ENCODE results near the gene TMEM51. TPM values are rescaled to one million over a fixed set of nuclear protein-coding genes. Genes with fewer than 3 reads are reported as not detected.

Gene TMEM51
- total RNA-seq, 1 experiment from 2014 or later = 19.9 TPM

- DNase-seq (ENCODE audit: low read depth) = peak; percentile 87
These were observed 996 bp upstream of the TMEM51 start for GRCh38 chr1:15152318-15153183.

DNA sequence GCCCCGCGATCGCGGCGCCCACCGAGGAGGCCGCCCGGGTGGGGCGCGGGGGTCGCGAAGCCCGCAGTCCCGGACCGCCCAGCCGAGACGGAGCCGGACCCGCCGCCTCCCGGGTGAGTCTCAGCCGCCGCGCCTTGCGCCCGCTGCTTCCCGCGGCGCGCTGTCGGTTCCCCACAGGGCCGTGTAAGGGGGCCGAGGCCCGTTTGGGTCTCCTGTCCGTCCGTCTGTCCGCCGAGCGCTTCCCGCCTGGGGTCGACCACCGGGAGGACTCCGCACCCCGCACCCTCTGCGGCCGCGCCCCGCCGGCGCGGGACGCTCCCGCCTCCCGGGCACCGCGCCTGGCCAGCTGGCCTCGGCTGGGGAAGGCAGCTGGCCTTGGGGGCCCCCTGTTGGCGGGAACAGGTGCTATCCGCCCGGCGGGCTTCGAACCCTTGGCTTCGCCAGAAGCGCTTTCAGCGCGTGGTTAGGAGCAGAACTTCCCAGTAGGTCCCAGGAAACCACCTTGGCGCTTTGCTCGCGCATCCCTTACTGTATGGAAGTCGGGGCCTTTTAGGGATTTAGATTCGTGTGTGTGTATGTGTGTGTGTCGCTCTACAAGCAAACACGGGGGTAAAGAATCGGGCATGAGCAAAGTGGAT is 414 bp downstream of the TMEM51 start:
- DNase-seq (ENCODE audit: low read depth) = peak; percentile 50

DNA sequence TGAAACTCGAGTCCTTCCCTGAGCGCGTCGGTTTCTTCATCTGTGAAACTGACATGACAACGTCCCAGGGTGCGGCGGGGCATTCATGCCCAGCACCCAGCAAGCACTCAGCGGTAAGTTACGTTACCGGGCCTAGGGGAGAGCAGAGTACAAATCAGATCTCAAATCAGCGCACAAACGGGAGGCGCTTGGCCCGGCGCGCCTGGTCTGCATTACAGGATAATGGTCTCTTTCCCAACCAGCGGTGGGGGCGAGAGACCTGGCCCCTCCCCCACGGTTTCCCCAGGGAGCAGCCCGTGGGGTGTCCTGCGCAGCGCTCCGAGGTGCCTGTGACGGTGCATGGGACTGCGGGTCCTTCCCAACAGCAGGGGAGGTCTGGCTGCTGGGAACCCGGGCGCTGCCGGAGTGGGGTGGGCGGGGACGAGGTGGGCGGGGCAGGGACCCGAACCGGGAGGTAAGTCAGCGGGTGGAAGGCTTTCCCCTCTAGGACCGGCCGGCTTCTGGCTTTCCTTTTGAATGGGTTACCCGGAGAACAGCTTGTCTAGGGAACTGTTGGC is 1.0 kb downstream of the TMEM51 start:
- no peak for DNase-seq (ENCODE audit: low read depth)

- no peak for DNase-seq (ENCODE audit: low read depth)
These were observed 1.6 kb downstream of the TMEM51 start for GRCh38 chr1:15155191-15155590.

GRCh38 chr1:15155888-15156741 is 2.6 kb downstream of the TMEM51 start:
- no peak for DNase-seq (ENCODE audit: low read depth)

GRCh38 chr1:15156807-15157380 is 3.3 kb downstream of the TMEM51 start:
- DNase-seq (ENCODE audit: low read depth) = no peak

DNA sequence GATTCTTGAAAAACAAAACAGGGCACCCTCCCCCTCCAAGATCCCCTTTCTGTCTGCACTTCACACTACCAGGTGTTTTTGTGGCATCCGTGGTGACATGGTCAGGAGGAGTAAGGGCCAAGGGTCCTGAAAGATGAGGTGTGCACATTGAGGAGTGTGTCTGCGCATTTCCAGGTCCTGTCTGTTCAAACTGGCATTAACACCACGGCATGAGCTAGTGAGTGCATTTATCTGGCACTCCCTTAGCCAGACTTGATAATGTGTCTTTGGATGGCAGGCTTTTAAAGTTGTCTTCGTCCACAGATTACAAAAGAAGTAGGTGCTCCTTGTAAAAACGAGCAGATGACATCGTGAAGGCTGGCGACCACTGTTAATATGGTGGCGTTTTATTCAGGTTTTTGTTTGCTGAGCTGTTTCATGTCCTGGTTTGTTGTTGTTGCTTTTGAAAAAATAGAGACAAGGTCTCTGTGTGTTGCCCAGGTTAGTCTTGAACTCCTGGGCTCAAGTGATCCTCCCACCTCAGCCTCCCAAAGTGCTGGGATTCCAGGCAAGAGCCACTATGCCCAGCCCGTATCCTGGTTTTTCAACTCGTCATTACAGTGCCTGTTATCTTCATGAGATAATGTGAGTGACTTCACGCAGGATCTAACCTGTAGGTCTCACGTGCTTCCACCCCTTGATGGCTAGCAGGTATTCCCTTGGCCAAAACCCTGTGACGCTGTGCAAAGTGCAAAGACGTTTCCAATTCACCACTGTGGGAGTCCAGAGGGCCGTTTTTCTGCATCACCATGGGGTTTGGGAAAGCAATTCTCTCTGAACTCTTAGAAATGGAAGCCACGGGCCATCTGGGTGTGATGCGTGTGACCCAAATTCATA is 4.2 kb downstream of the TMEM51 start:
- DNase-seq (ENCODE audit: low read depth) = no peak

DNA sequence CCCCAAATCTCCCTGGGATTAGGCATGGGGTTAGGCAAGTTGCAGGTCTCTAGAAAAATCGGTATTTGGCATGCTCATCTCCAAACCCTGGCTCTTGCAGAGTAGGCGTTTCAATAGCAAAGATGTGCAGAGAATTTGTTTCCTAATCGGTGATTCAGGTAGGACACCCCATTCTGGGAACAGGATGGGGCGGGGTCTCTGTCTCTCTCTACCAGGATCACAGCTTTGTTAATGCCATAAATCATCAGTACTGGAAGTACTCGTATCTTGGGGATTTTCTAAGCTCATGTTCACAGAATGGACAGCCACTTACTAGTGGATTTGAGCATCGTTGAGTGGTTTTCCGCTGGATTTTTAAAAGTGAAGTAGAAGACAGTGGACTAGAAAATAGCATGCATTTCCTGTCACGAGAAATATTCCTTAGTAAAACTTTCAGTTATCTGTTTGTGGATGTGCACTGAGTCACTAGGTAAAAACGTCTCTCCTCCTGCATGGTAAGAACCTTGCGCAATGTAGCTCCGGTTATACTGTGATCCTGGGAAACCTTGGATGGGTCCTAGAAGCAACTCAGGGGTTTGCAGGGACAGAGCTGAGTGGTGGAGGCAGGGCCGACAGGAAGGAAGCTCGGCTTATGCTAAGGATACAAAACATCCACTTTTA is 5.1 kb downstream of the TMEM51 start:
- DNase-seq (ENCODE audit: low read depth) = peak; percentile 90

- DNase-seq (ENCODE audit: low read depth) = no peak
These were observed 5.6 kb downstream of the TMEM51 start for GRCh38 chr1:15159166-15159555.

- DNase-seq (ENCODE audit: low read depth) = no peak
These were observed 7.1 kb downstream of the TMEM51 start for GRCh38 chr1:15160626-15161025.

GRCh38 chr1:15167386-15167785 is 13.8 kb downstream of the TMEM51 start:
- DNase-seq (ENCODE audit: low read depth) = no peak

DNA sequence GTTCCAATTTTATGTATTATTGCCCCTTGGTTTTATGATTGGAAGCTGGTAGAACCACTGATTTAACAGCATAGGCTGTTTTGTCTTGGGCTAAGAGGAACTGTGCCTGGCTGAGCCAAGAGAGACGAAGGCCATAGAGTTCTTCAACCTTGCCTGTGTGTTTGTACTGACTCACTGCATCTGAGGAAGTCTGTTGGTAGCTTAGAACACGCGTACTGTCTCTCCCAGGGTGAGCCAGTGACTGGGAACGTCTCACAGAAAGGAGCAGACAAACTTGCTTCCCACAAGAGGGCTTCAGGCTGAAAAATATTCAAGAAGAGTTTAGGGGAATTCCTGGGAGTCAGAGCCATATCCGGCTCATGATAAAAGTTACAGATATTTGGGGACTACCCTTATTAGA is 14.9 kb downstream of the TMEM51 start:
- peak; percentile 92 for DNase-seq (ENCODE audit: low read depth)

GRCh38 chr1:15170071-15170470 is 16.5 kb downstream of the TMEM51 start:
- DNase-seq (ENCODE audit: low read depth) = no peak

DNA sequence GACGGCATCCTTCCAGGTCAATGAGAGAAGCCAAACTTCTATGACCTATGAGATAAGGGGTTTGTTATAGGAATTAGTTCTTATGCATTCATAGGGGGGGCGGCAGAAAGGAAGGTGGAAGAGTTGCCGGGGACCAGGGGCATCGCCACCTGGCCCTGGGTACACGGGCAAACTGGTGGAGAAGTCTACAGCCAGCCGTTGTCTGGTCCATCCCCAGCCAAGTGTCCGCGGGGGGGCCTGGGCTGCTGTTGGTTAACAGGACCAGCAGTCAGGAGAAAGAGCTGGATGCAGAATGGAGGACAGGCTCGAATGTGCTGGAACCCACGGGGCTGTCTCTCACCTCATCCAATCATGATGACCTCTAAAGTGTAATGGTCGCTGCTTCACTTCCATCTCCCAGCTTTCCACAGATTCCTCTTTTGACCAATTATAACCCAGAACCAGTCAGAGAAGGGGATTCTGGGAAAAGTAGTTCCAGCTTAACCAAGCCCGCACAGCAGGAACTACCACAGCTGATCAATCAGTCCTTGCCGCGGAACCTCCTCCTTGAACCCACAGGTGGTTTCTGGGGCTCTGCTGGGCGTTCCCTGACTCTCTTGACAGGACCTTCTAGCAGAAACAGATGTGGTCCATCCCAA is 17.8 kb downstream of the TMEM51 start:
- DNase-seq (ENCODE audit: low read depth) = no peak

DNA sequence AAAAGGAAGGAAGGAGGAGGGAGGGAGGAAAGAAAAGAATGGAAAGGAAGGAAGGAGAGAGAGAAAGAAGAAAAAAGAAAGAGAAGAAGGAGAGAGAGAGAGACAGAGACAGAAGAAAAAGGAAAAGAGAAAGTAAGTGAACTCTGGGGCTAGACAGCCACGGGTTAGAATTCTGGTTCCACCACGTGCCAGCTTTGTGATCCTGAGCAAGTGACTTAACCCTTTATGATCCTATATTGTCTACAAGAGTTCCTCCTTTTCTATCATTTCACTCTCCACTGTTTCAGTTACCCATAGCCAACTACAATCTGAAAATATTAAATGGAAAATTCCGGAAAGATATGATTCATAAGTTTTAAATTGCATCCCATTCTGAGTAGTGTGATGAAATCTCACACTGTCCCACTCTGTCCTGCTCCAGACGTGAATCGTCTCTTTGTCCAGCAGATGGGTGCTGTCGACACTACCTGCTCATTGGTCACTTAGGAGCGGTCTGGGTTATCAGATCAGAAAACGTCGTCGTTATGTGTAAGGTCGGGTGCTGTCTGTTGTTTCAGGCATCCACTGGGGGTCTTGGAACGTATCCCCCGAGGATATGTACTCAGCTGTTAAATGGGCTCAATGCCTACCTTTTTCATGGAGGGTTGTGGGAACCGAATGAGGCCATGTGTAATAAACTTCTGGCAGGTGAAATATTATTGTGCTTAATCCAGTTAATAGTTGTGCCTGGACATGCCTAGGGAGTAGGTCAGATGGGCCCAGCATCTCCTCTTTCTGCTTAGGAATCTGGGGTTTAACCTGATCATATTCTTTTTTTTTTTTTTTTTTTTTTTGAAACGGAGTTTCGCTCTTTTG is 19.1 kb downstream of the TMEM51 start:
- DNase-seq (ENCODE audit: low read depth) = no peak

GRCh38 chr1:15173863-15174614 is 20.5 kb downstream of the TMEM51 start:
- no peak for DNase-seq (ENCODE audit: low read depth)

- no peak for DNase-seq (ENCODE audit: low read depth)
These were observed 21.1 kb downstream of the TMEM51 start for GRCh38 chr1:15174615-15174983.

All from HT1080 (cell line).